NCI-H1694 treated with DMSO at 0.1 percent for 48 hours (cell line): ENCODE data around the gene NHEJ1.

ENCODE experiments used
- DNase-seq: peaks from one replicate; lab custom pipeline; 2025; lab: John Stamatoyannopoulos, UW

Gene NHEJ1

DNA sequence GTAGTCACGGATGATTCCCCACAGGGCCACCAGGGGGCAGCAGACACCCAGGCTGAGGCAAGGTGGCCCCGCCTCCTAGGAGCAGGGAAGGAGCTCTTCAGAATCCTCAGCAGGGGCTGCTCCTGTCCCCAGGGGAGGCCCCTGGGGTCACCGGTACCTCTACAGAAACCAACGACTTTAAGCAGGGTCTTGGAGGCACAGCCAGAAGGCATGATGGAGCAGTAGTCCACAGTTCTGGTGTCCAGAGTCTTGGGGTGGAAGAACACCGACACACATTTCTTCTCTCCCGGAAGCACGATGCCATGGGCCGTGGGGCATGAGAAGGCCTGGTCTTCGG lies 130.8 kb downstream of the NHEJ1 start:
- DNase-seq: peak; percentile 80

- DNase-seq: no peak
These were observed 131.4 kb downstream of the NHEJ1 start for GRCh38 chr2:219028996-219029828.

DNA sequence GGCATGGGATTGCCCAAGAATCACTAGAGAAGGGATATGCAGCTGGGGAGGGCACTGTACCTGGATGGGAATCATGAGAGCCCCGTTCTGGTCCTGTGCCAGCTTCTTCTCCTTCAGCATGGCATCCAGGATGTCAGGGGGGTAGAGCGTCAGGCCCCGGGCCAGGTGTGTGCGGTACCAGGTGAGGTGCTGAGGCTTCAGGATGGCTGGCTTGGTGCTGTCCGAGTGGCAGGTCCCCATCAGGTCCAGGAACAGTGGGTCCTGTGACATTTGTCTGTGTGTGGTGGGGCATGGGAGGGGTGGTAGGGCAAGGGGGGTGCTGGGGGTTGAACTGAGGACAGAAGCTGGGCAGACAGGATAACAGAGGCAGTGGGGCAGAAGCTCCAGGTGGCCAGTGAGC lies 132.5 kb downstream of the NHEJ1 start:
- DNase-seq: no peak

GRCh38 chr2:219027511-219028055 lies 133.0 kb downstream of the NHEJ1 start:
- no peak for DNase-seq

DNA sequence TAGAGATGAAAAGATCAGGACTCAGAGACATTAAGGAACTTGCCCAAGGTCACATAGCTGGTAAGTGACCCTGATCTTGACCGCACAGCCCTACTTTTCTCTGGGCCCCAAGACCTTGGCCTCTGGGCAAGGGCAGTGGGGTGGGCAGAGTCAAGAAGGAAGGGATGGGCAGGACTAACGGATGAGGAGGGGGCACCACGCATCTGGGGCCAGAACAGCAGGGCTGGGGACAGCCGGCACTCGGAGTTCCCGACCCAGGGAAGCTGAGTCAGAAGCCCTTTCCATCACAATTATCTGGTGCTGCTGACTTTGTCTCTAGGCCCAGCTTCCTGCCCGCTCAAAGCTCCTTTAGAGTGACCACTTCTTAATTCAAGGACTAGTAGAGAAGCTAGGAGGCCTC lies 133.7 kb downstream of the NHEJ1 start:
- no peak for DNase-seq

GRCh38 chr2:219025637-219026585 lies 134.7 kb downstream of the NHEJ1 start:
- no peak for DNase-seq
